PC-3 (cell line): ENCODE results near the gene APEX2. TPM values are rescaled to one million over a fixed set of nuclear protein-coding genes. Genes with fewer than 3 reads are reported as not detected.

ENCODE experiments used
- ATAC-seq: fragments of 200-7000 bp; cut with Tn5 transposase; 2 replicates; pipeline ENCODE4 v1.9.1; 2020; ENCODE audit warnings: mild to moderate bottlenecking, moderate library complexity
- BruUV-seq: library from RNA; stranded (reverse); fragments of 400-500 nt; replicated peaks from 2 replicates; lab custom pipeline; 2021; lab: Mats Ljungman, UMichigan
- CTCF ChIA-PET: fragments of 300-600 bp; sonication (Branson Sonifier 250); formaldehyde crosslinking; loops from one replicate; lab custom pipeline; 2022; ENCODE audit warnings: antibody characterized with exemption; lab: Charles Lee
- POLR2A ChIA-PET: fragments of 300-600 bp; sonication (Branson Sonifier 250); formaldehyde crosslinking; loops from one replicate; lab custom pipeline; 2022; ENCODE audit warnings: antibody characterized with exemption; ENCODE audit not compliant: unreplicated experiment; lab: Charles Lee
- DNase-seq: peaks from one replicate; pipeline ENCODE4 v3.0.0-alpha.2; 2015
- H2AFZ ChIP-seq: fragments of 300-600 bp; sonication (generic); 2 replicates; pipeline ENCODE4 v1.6.0; 2016; ENCODE audit warnings: antibody characterized with exemption, low read length
- H3F3A ChIP-seq: fragments of 300-600 bp; sonication (generic); one replicate; pipeline ENCODE4 v1.6.0; 2017; ENCODE audit warnings: antibody characterized with exemption, low read length, control low read depth, mild to moderate bottlenecking; ENCODE audit not compliant: unreplicated experiment
- H3K27ac ChIP-seq: fragments of 300-600 bp; sonication (generic); 2 replicates; pipeline ENCODE4 v1.5.1; 2016; ENCODE audit warnings: mild to moderate bottlenecking, low read length
- H3K27me3 ChIP-seq: fragments of 300-600 bp; sonication (generic); 2 replicates; pipeline ENCODE4 v1.6.1; 2016; ENCODE audit warnings: low read length, mixed read lengths
- H3K36me3 ChIP-seq: fragments of 300-600 bp; sonication (generic); 2 replicates; pipeline ENCODE4 v1.6.1; 2016; ENCODE audit warnings: low read depth, mixed run types, low read length, mixed read lengths
- H3K4me1 ChIP-seq: fragments of 300-600 bp; sonication (generic); 2 replicates; pipeline ENCODE4 v1.5.1; 2016; ENCODE audit warnings: low read length; ENCODE audit not compliant: insufficient read depth
- H3K4me2 ChIP-seq: fragments of 300-600 bp; sonication (generic); 2 replicates; pipeline ENCODE4 v1.6.0; 2016; ENCODE audit warnings: low read length
- H3K4me3 ChIP-seq: fragments of 300-600 bp; sonication (generic); 2 replicates; pipeline ENCODE4 v1.5.1; 2016; ENCODE audit warnings: mild to moderate bottlenecking, low read length, mixed read lengths
- H3K79me2 ChIP-seq: fragments of 300-600 bp; sonication (generic); 2 replicates; pipeline ENCODE4 v1.6.1; 2017; ENCODE audit warnings: low read length, mixed read lengths
- H3K9ac ChIP-seq: fragments of 300-600 bp; sonication (generic); 2 replicates; pipeline ENCODE4 v1.6.0; 2016; ENCODE audit warnings: mild to moderate bottlenecking, low read length
- H3K9me2 ChIP-seq: fragments of 300-600 bp; sonication (generic); replicated peaks from 2 replicates; pipeline ENCODE4 v1.6.1; 2016; ENCODE audit warnings: mixed run types, low read length, mixed read lengths
- H3K9me3 ChIP-seq: fragments of 300-600 bp; sonication (generic); 2 replicates; pipeline ENCODE4 v1.6.1; 2016; ENCODE audit warnings: low read length, mixed read lengths
- H4K20me1 ChIP-seq: fragments of 300-600 bp; sonication (generic); 2 replicates; pipeline ENCODE4 v1.6.1; 2016; ENCODE audit warnings: low read length, mixed read lengths
- EZH2 ChIP-seq: fragments of 300-600 bp; sonication (generic); IDR thresholded peaks from one replicate; pipeline ENCODE4 v1.6.1; 2017; ENCODE audit warnings: antibody characterized with exemption, mild to moderate bottlenecking, low read length; ENCODE audit not compliant: unreplicated experiment
- EZH2phosphoT487 ChIP-seq: fragments of 300-600 bp; sonication (generic); IDR thresholded peaks from 2 replicates; pipeline ENCODE4 v1.6.1; 2018; ENCODE audit warnings: mild to moderate bottlenecking, antibody characterized with exemption, low read length, borderline replicate concordance
- intact Hi-C: fragments of 100-400 bp; cut with micrococcal nuclease; formaldehyde crosslinking; loops from 2 replicates; pipeline ENCODE4 v1.9.0; 2023
- total RNA-seq: library from RNA; depleted of rRNA; stranded (reverse); fragments of >200 nt; gene quantifications from 2 replicates; pipeline ENCODE4 v1.2.3, GENCODE V29; 2014; rRNA removed
- TF ChIP-seq, protein P1 (sequence below): fragments of 300-600 bp; sonication (generic); conservative IDR thresholded peaks from 2 replicates; pipeline ENCODE4 v1.5.1; 2017; ENCODE audit warnings: antibody characterized with exemption, low read depth, mild to moderate bottlenecking, low read length

Gene APEX2
- total RNA-seq, 1 experiment from 2014 or later: 24.7 TPM

DNA sequence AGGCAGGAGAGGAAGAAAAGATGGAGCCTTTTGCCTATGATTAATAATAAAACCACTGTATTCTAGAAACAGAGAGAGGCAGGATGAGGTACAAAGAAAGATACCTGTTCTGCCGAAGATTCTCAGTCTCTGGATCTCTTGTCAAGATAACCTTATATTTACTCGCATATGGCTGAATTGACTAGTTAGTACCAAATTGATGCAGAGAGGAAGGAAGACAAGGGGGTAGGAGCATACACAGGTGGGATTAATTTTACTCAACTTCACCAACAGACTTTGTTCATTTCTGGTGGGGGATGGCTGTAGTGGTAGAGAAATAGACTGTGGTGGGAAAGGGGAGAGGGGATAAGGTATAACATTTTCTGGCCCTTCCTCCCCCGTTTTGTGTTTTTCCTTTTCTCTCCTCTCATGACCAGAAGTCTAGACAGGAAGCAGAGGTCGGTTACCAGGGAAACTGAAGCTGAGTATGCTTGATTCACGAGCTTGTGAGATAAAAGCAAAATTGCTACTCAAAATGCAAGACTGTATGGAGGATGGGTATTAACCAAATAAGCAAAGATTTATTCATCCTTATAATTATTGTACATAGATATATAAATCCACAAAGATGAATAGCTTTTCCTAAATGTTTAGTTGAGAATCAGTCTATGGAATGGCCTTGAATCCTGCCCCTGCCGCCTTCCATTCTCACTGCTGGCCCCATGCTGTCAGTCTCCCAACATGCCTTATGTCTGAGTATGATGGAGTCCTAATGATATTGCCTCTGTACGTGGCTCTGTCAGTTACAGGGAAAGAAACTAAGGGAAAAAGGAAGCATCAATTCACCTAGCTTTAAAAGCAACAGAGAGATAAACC, 56.9 kb downstream of the APEX2 start:
- no peaks in the 10 kb centered on the region for H3K79me2 ChIP-seq
- TF ChIP-seq, protein P1, sequence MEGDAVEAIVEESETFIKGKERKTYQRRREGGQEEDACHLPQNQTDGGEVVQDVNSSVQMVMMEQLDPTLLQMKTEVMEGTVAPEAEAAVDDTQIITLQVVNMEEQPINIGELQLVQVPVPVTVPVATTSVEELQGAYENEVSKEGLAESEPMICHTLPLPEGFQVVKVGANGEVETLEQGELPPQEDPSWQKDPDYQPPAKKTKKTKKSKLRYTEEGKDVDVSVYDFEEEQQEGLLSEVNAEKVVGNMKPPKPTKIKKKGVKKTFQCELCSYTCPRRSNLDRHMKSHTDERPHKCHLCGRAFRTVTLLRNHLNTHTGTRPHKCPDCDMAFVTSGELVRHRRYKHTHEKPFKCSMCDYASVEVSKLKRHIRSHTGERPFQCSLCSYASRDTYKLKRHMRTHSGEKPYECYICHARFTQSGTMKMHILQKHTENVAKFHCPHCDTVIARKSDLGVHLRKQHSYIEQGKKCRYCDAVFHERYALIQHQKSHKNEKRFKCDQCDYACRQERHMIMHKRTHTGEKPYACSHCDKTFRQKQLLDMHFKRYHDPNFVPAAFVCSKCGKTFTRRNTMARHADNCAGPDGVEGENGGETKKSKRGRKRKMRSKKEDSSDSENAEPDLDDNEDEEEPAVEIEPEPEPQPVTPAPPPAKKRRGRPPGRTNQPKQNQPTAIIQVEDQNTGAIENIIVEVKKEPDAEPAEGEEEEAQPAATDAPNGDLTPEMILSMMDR: no peak
- TF ChIP-seq EZH2phosphoT487: no peak
- no peak for TF ChIP-seq EZH2
- no peaks in the 10 kb centered on the region for H3K36me3 ChIP-seq
- CTCF ChIA-PET: interaction anchor here (1.1 kb wide), 1 partner anchor 418 kb away, joined by 4 read pairs; no protein-coding TSS in a partner anchor
- 0 out of 2 replicates have a peak, but pooled peaks cover 8% of the 10 kb centered on the region for H3K4me1 ChIP-seq
- H4K20me1 ChIP-seq: no peaks in the 10 kb centered on the region
- intact Hi-C loops: loop anchor here (1.0 to 10.0 kb wide), 4 partner anchors 79 to 810 kb away; no protein-coding TSS in a partner anchor
- H3F3A ChIP-seq: no peaks in the 10 kb centered on the region
- H3K27me3 ChIP-seq: no peaks in the 10 kb centered on the region
- H2AFZ ChIP-seq: 0 out of 2 replicates have a peak overlapping the region, but pooled peaks have one; percentile 24
- peak overlapping the region; percentile 31; the same call in 1 of the 2 replicates for H3K4me2 ChIP-seq
- no peaks in the 10 kb centered on the region for H3K9me2 ChIP-seq
- H3K4me3 ChIP-seq: no peak overlapping the region
- DNase-seq: peak; percentile 10
- H3K27ac ChIP-seq: no peak overlapping the region
- H3K9ac ChIP-seq: no peak overlapping the region
- no peaks in the 10 kb centered on the region for H3K9me3 ChIP-seq
- BruUV-seq: no TSS peak
- POLR2A ChIA-PET: no interaction called here
- peak; percentile 29; the same call in 1 of the 2 replicates for ATAC-seq

DNA sequence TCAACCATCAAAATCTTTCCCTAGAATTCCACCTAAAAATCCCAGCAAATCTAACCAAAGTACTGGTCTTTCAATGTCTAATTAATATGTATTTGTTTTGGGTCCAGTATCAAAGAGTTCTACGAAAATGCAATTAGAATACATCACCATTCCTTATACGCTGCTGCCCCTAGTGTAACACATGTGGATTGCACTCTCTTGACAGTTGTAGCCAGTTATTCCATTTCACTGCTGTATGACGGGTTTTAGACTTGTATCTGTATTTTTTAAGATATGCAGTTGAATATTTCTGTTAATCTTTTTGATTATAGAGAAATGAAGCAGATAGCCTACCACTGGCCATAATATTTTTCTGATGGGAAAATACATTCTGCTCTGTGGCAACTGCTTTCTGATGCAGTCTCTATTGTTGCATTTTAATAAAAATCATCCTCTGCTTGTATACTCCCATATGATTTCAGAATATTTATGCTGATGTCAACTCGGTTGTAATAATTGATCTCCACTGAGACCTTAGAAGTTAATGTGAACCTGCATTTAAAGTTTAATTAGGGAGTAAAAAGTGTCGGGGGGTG, 57.6 kb downstream of the APEX2 start:
- H3K4me2 ChIP-seq: peak overlapping the region; percentile 31; the same call in 1 of the 2 replicates
- ATAC-seq: peak; percentile 66
- no peaks in the 10 kb centered on the region for H3F3A ChIP-seq

More for the DNA sequence above, 57.6 kb downstream of the APEX2 start:
- TF ChIP-seq EZH2 (no peak), EZH2phosphoT487 (no peak)
- TF ChIP-seq, protein P1: peak; percentile 89
- H2AFZ ChIP-seq: 0 out of 2 replicates have a peak overlapping the region, but pooled peaks have one; percentile 24
- H3K9me2 ChIP-seq: no peaks in the 10 kb centered on the region
- no peaks in the 10 kb centered on the region for H3K36me3 ChIP-seq
- intact Hi-C loops: loop anchor here (1.0 to 10.0 kb wide), 4 partner anchors 79 to 810 kb away; no protein-coding TSS in a partner anchor
- no peaks in the 10 kb centered on the region for H3K9me3 ChIP-seq
- CTCF ChIA-PET: interaction anchor here (1.1 kb wide), 1 partner anchor 418 kb away, joined by 4 read pairs; no protein-coding TSS in a partner anchor
- H3K4me3 ChIP-seq: no peak overlapping the region
- no TSS peak for BruUV-seq
- DNase-seq: peak; percentile 61
- H3K4me1 ChIP-seq: 0 out of 2 replicates have a peak, but pooled peaks cover 8% of the 10 kb centered on the region
- no peaks in the 10 kb centered on the region for H4K20me1 ChIP-seq
- POLR2A ChIA-PET: no interaction called here
- H3K79me2 ChIP-seq: no peaks in the 10 kb centered on the region
- no peak overlapping the region for H3K9ac ChIP-seq
- H3K27ac ChIP-seq: no peak overlapping the region
- no peaks in the 10 kb centered on the region for H3K27me3 ChIP-seq

Other genes with a start within 250 kb of the APEX2 start
- not detected in 2 replicates for gene ITIH6, start 202.1 kb upstream of the APEX2 start, total RNA-seq
- 61.4 and 67.9 TPM in 2 replicates for gene MAGED2, start 192.6 kb upstream of the APEX2 start, total RNA-seq
- gene TRO, start 79.5 kb upstream of the APEX2 start, total RNA-seq: not detected in 2 replicates
- 0.22 and 1.1 TPM in 2 replicates for gene PFKFB1, start 6.2 kb upstream of the APEX2 start, total RNA-seq
- not detected in 2 replicates for gene ALAS2, start 30.6 kb downstream of the APEX2 start, total RNA-seq
- not detected in 2 replicates for gene PAGE2B, start 74.7 kb downstream of the APEX2 start, total RNA-seq
- not detected in 2 replicates for gene PAGE2, start 88.7 kb downstream of the APEX2 start, total RNA-seq
- gene PAGE5, start 220.0 kb downstream of the APEX2 start, total RNA-seq: not detected in 2 replicates